ENCODE data around the gene NMNAT2.

GRCh38 chr1:183237046-183237445 is 181.1 kb downstream of the NMNAT2 start:
- TF ChIP-seq POLR2AphosphoS5 (IDR thresholded peaks at IDR 0.05; ENCODE audit: insufficient read depth in 1 of 2, low read depth in 1 of 2) = no peak
- no peak for TF ChIP-seq CTCF (IDR thresholded peaks at IDR 0.05)
- TF ChIP-seq POLR2A (IDR thresholded peaks at IDR 0.05) = no peak
